RWPE2 (cell line): ENCODE measurements around the gene DUSP7.

ENCODE experiments used
- ATAC-seq: fragments of 200-7000 bp; cut with Tn5 transposase; 3 replicates; pipeline ENCODE4 v1.9.1; 2021; ENCODE audit warnings: low read depth
- DNase-seq: peaks from one replicate; pipeline ENCODE4 v3.0.0-alpha.2; 2020; ENCODE audit warnings: low spot score
- H3K27ac ChIP-seq: fragments of 450-650 bp; 2 replicates; pipeline ENCODE4 v1.5.1; 2017; ENCODE audit warnings: mild to moderate bottlenecking; ENCODE audit not compliant: poor library complexity, severe bottlenecking
- H3K27me3 ChIP-seq: fragments of 250-450 bp; sonication (Bioruptor Pico); 2 replicates; pipeline ENCODE4 v1.5.1; 2021; ENCODE audit warnings: mild to moderate bottlenecking, moderate library complexity; ENCODE audit not compliant: insufficient read depth, poor library complexity, severe bottlenecking
- H3K36me3 ChIP-seq: fragments of 250-450 bp; sonication (Bioruptor Pico); 2 replicates; pipeline ENCODE4 v1.5.1; 2020; ENCODE audit warnings: low read depth, mild to moderate bottlenecking, moderate library complexity
- H3K4me1 ChIP-seq: fragments of 250-450 bp; sonication (Bioruptor Pico); 2 replicates; pipeline ENCODE4 v1.5.1; 2021; ENCODE audit warnings: mild to moderate bottlenecking, moderate library complexity; ENCODE audit not compliant: insufficient read depth, poor library complexity, severe bottlenecking
- H3K4me3 ChIP-seq: fragments of 250-450 bp; sonication (Bioruptor Pico); 2 replicates; pipeline ENCODE4 v1.5.1; 2021; ENCODE audit warnings: mild to moderate bottlenecking, moderate library complexity; ENCODE audit not compliant: severe bottlenecking
- H3K9me3 ChIP-seq: fragments of 250-450 bp; sonication (Bioruptor Pico); 2 replicates; pipeline ENCODE4 v1.5.1; 2021; ENCODE audit warnings: mild to moderate bottlenecking, moderate library complexity; ENCODE audit not compliant: severe bottlenecking
- CTCF ChIP-seq: fragments of 450-650 bp; IDR thresholded peaks from one replicate; pipeline ENCODE4 v1.5.1; 2017; ENCODE audit warnings: mild to moderate bottlenecking, moderate library complexity; ENCODE audit not compliant: poor library complexity, severe bottlenecking

The DUSP7 gene

GRCh38 chr3:52090131-52090932 lies 34.0 kb upstream of the DUSP7 start:
- Histone ChIP-seq H3K27me3 (no peaks in the 10 kb centered on the region), H3K9me3 (no peaks in the 10 kb centered on the region), H3K27ac (peak overlapping the region; percentile 63), H3K4me3 (no peak overlapping the region), H3K36me3 (no peaks in the 10 kb centered on the region), H3K4me1 (peaks cover 10% of the 10 kb centered on the region)
- DNase-seq (no peak), ATAC-seq (peak; percentile 67)
- TF ChIP-seq CTCF: no peak

GRCh38 chr3:52089691-52090090 lies 33.3 kb upstream of the DUSP7 start:
- no peaks in the 10 kb centered on the region for H3K36me3 ChIP-seq
- H3K9me3 ChIP-seq: no peaks in the 10 kb centered on the region
- ATAC-seq (no peak), DNase-seq (no peak)
- H3K4me1 ChIP-seq: peaks cover 10% of the 10 kb centered on the region
- no peaks in the 10 kb centered on the region for H3K27me3 ChIP-seq
- H3K4me3 ChIP-seq: no peak overlapping the region
- H3K27ac ChIP-seq: peak overlapping the region; percentile 63
- TF ChIP-seq CTCF: no peak

- DNase-seq (no peak), ATAC-seq (no peak)
- no peak overlapping the region for H3K27ac ChIP-seq
- no peaks in the 10 kb centered on the region for H3K36me3 ChIP-seq
- H3K9me3 ChIP-seq: no peaks in the 10 kb centered on the region
- peaks cover 10% of the 10 kb centered on the region for H3K4me1 ChIP-seq
- no peak for TF ChIP-seq CTCF
- H3K27me3 ChIP-seq: no peaks in the 10 kb centered on the region
- no peak overlapping the region for H3K4me3 ChIP-seq
Observed at GRCh38 chr3:52088445-52089367, 32.3 kb upstream of the DUSP7 start.

GRCh38 chr3:52087731-52088130 lies 31.4 kb upstream of the DUSP7 start:
- ATAC-seq: no peak
- Histone ChIP-seq H3K9me3 (no peaks in the 10 kb centered on the region), H3K27me3 (no peaks in the 10 kb centered on the region), H3K27ac (no peak overlapping the region), H3K4me3 (no peak overlapping the region), H3K36me3 (no peaks in the 10 kb centered on the region), H3K4me1 (peaks cover 10% of the 10 kb centered on the region)
- TF ChIP-seq CTCF: no peak
- DNase-seq: no peak
